HG03457 (cell line): Measurements from ENCODE around the gene TRPV6.

Experiments used
- ATAC-seq: cut with Tn5 transposase; IDR thresholded peaks from one replicate; pipeline ENCODE4 v1.9.1; 2021; ENCODE audit warnings: moderate number of reproducible peaks; ENCODE audit not compliant: unreplicated experiment

TRPV6 gene

DNA sequence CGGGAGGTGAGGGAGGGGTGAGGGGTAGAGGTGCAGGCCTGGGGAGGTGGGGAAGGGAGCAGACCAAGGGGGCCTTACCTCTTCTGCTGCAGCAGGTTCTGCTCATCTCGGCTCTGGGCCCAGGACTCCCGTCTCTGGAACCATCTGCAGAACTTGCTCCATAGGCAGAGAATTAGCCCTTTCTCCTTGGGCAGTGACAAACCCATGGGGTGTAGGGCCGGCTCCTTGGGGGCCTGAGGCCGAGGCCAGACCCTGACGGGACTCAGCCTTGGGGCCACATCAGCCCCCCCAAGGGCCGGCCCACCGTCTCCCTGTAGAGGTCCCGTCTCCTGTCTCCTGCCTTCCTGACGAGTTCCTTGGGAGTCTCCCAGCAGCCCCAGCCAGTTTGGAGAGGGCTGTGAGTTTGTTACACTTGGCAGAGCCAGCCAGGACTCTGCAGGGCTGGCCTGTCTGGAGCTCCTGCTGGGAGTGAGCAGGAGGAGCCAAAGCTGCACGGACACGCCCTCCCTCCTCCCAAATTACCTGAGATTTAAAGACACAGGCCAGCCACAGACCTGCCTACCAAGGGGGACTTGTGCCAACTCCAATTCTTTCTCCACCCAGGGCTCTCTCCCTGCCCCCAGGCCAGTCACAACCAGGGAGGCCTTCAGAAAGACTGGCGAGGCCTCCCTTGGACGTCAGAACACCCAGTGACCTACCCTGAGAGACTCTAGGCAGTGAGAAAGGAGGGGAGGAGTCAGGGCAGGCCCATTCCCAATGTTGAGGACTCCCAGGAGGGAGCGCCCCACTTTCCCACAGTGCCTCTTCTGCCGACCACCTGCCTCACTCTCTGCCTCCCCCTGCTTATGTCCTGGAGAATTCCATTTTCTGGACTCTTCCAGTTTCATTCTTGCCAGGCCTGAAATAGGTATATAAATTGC, at the start of gene TRPV6:
Gene TRPV6 (minus strand): TSS at position 435 of the 920 bp plus-strand sequence.
- no peak for ATAC-seq

DNA sequence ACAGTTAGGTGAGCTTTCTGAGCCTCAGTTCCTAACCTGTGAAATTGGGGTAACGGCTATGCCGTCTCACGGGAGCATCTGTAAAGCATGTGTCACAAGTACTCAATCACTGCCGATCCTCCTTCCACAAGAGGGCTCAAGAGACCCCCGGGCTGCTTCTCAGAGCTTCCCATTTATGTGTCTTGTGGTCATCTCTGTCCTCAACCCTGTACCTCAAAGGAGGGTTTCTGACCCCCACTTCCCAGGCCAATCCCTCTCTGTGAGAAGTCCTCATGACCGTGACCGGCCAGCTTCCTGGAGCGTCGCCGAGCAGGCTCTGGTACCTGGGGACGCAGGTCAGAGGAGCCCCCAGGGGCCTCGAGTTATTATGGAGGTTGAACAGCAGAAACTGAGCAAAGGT, 48.5 kb upstream of the TRPV6 start:
- no peak for ATAC-seq

DNA sequence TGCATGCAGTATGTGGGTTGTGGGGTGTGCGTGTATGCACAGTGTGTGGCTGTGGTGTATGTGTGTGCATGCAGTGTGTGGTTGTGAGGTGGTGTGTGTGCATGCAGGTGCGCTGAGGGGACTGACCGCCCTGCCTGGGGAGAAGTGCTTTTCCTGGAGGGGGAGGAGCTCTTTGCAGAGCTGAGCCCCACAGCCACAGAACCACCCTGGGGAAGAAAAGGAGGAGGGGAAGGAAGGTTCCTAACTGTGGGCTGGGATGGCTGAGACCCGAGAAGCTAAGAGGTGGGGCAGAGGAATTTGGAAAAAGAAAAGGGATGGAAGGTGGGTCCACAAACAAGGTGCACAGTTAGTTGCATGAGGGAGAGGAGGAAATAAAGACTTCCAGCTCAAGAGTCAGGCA, 48.1 kb upstream of the TRPV6 start, which contains the start of gene TRPV5:
Gene TRPV5 (minus strand): TSS at position 123 of the 400 bp plus-strand sequence. CDS start 287 bp downstream, outside the sequence.
- no peak for ATAC-seq

DNA sequence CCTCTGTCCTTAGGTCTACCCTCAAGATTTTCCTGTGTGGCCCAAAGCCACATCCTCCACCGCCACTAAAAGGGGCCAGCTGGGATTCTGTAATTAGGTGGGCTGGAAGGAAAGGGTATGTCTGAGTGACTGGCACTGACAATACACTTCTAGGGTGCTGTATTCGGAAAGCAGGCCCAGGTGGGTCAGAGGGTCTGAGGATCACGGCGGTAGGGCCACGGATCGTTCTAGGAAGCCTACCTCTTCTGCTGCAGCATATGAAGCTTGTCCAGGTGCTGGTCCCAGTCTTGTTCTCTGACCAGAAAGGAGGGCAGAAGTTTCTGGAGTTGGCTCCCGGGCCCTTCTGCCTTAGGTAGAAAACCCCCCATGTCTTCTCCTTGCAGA, 47.5 kb upstream of the TRPV6 start:
- ATAC-seq, result no peak

DNA sequence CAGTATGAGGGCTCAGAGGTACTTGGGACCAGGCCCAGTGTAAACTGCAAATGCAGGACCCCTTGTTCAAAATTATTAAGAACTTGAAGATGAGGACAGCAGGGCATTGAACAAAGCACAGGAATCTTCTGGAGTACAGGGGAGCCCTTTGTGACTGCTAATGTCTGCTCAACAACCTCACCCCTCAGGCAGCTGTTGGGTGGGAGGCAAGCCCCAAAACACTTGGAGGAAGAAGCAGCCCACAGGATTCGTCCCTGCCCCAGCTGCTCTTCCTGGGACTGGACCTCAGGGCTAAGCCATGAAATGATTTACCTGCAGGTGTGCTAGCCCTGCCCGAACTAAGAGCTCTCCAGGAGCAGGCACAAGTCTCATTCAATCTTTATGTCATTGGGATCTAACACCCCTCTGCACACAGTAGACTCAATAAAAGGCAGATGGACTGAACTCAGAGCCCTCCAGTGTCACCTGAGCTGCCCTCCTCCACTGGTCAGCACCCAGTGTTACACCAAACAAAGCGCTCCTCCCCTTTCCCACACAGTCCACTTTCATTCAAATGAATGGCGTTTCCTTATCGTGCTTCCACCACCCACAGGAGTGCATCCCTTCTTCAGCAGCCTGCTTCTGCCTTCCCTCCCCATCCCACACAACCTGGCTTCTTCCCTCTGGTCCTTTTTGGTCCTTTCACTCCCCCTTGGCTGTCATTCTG, 47.0 kb upstream of the TRPV6 start:
- ATAC-seq, result no peak

DNA sequence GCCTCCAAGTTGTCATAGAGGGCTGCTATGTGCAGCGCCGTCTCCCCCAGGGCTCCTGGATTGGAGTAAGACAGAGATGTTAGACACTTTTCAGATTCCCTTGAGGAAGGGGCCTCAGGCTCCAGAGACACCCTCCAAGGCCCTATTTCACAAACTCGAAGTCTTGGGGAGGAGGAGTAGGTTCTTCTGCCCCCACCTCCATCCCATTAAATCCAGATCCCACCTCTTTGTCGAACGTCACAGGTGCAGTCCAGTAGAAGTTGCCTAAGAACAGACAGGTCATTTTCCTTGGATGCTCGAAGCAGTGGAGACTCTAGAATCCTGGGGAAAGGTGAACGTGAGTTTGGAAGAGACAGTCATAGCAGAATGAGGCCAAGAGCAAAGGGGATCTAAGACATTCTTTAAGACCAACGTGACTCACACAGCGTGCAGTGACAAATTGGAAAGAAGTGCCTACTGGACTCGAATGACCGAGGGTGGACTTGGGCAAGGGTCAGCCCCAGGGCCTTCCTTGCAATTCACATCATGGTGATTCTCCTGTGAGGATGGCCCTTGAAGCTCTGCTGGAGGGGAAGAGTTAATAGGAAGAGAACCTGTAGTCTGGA, 44.7 kb upstream of the TRPV6 start:
- no peak for ATAC-seq

DNA sequence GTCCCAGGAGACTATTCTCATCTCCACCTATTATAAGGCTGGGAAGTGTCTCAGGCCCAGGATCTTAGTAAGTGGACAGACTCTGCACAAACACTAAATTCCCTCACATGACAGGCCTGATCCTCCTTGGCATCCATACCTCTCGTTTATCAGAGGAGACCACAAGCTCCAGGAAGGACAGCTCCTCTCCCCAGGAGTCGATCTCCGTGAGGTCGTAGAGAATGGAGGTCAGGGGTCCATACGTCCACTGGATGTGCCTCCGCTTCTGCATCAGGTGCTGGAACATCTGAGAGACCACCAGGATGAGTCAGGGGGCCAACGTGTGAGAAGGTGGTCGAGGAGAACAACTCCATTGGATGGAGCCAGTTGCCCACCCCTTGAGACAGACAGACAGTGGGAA, 42.4 kb upstream of the TRPV6 start:
- no peak for ATAC-seq

DNA sequence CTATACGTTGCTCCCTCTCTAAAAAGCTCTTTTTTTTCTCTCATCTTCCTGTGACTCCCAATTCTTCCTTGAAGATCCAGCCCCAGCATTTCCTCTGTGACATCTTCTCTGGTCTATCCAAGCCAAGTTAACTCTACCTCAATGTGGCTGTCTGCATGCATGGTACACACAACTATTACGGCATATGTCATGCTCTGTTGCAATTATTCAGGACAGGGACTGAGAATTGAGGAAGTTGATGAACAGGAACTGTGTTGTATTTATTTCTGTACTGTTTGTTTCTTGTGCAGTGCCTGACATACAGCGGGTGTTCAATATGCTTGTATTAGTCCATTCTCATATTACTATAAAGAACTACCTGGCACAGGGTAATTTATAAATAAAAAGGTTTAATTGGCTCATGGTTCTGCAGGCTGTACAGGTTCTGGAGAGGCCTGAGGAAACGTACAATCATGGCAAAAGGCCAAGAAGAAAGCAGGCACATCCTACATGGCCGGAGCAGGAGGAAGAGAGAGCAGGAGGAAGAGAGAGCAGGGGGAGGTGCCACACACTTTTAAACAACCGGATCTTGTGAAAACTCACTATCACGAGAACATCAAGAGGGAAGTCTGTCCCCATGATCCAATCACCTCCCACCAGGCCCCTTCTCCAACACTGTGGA, 41.7 kb upstream of the TRPV6 start:
- no peak for ATAC-seq

DNA sequence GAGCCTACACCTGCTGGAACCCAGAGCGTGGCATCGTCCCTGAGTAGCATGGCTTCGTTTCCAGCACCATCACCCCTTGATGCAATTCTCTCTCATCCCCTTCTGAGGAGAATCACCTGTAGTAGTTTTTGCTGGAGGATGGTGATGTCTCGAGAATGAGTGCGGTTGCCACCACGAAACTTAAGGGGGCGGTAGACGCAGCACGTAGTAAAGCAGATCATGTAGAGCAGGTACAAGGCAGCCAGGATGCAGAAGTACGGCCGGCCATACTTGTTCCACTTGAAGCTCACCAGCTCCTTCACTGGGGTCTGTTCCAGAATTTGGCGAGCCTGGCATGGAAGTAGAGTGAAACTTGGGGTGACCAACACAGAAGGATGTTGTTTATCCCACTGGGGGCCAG, 39.9 kb upstream of the TRPV6 start:
- no peak for ATAC-seq

DNA sequence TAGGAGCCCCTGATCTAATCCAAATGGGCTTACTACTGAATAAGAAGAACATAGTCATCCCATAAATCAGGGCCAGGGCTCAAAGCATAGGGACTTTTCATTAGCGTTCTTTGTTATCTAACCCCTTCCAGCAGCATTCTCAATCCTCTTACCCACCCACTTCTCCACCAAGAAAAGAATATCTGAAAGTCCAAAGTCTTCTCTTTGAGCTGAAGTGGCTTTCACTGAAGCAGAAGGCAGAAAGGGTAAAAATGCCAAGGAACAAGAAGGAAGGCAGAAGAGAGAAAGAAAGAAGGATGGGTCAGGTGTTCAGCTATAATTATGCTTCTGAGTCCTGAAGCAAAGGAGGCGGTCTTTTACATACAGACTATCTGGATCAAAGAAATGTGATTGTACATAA, 37.8 kb upstream of the TRPV6 start:
- ATAC-seq, result no peak

DNA sequence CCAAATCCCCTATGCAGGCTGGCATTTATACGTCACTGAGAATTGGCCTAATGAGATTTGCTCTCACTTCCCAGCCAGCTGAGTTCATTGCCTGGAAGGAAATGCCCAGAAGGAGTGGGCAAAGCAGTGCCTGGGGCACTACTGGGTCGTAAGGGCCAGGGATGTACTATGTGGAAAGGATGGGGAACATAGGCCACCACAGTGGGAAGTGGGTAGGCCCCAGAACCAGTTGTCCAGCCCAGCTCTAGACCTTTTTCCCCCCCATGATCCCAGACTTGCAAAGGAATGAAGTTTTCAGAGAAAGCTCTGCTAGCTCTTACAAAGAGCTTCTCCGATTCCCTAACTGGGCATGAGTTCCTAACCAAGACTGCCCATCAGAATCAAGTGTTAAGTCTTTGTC, 34.1 kb upstream of the TRPV6 start:
- no peak for ATAC-seq

DNA sequence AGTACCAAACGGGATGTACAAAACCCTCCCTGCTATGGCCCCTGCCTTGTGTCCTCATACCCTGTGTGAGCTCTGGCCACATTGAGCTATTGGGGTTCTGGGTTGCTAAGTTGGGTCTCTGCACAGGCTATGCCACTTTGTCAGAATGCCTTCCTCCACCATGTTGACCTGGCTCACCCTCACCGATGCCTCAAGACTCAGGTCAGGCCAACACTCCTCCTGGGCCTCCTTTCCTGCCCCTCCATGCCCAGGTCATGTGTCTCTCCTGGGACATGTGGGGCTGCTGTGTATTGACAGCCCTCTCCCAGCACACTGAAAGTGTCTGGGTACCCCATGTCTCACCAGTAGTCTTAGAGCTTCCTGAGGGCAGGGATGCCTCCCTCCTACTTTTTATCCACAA, 33.4 kb upstream of the TRPV6 start:
- ATAC-seq, result no peak

DNA sequence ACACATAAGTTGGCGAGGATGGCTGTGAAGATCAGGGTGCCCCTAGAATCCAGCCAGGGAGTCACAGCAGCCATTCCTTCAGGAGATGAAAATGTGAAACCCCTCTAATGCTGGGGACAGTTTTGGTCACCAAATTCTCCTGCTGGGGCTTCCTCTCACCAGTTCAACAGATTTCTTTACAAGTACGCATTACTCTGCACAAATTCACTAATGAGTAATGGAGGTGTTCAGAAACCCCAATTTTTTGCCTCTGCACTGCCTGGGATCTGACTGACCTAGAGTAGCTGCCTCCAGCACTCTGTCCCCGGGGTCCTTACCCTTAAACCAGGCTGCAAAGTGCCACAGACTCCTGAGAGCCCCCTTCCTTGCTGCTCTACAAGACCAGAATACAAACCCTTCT, 31.9 kb upstream of the TRPV6 start:
- ATAC-seq, result no peak

DNA sequence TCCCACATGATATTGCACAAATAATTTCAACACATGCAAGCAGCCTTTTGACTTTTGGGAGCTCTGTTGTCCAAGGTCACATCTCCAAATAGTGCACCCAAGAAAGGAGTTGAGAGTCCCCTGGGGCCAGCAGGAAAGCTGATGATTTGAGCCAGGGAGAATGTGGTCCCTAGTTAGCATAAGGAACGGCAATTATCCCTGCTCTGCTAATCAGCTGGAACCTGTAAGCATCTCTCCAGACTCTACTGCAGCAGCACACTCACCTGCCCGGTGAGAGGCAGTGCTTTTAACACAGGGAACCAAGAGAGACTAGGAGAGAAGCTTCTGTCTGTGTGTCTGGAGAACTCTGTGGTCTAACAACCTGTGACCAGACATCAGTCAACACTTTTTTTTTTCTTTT, 31.0 kb upstream of the TRPV6 start:
- no peak for ATAC-seq

DNA sequence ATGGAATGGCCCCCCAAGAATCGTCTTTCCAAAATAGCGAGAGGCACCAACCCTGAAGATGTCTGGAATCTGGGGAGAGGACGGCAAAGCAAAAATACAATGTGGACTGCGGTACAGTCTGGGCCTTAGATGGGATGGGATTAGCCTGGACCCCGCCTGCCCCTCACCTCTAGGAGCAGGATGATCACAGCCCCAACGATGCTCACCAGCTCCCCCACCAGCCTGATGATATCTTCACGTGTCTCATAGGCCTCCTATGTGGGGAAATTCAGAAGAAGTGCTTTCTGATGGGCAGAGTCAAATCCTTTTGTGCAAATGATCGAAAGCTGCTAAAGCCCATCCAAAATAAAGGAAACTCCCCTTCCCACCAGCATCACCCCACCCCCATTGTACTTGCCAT, 29.8 kb upstream of the TRPV6 start:
- ATAC-seq, result no peak

DNA sequence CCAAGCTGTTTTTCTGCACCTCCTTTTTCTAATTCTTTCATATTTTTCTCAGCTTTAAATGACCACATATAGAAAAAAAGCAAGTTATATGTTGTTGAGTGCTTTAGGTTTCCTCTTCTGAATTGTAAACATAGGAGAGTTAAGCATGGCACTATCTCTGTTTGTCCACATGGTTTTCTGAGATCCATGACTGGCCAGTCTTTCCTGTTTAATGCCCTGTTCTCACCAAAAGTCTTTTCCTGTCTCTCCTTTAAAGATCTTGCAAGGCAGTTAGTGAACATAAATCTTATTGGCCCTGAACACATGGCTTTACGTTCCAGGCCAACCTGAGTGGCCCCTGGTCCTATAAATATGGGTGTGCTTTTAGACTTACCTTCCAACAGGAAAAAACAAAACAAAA, 28.6 kb upstream of the TRPV6 start:
- no peak for ATAC-seq

DNA sequence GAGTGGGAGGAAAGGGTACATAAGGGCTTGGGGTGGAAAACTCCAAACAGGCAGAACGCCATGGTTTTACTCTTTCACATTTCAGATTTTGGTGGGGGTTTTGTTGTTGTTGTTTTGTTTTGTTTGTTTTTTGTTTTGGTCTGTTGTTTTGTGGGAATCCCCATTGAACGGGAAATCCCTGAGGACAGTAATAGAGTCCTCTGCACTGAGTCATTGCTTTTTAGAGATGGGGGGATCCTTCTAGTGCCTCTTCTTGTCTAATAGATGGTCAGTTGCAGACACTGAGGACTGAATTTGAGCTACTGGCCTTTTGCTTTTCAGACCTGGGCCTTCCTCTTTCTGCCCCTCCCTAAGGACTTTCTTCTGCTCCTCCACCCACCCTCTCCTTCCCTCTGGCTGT, 28.0 kb upstream of the TRPV6 start:
- ATAC-seq, result no peak

DNA sequence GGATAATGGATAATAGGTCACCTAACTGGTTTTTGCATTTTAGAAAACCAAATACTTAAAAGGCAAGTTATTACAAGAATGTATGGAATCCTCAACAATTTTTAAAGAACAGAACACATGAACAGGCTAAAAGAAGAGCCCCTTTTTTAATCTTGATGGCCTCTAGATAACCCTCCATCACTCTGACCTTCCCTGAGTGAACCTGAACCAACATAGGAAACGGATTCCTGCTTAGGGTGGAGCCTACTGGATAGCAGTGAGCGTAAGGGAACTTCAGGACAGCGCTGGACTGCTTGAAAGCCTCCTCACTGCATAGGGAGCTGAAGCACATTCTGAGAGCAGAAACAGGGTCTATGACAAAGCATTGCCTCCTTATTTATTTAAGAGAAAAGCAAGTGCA, 27.5 kb upstream of the TRPV6 start:
- no peak for ATAC-seq

DNA sequence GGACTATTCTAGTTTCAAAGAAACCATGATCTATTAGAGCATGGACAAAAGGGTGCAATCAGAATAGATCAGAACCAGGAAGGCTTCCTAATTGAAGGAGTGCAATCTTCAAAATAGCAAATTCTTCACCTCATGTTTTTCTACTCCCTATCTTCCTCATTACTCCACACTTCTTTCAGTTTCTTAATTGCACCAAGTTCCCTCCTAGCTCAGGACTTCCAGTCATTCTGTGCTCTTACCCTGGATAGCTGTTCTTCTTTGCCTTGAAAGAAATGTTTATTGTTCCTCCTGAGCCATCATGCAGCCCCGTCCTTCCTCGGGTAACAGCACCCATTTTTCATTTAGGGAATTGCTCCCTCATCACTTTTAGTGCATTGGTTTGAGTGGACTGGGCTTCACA, 24.9 kb upstream of the TRPV6 start:
- ATAC-seq, result no peak

DNA sequence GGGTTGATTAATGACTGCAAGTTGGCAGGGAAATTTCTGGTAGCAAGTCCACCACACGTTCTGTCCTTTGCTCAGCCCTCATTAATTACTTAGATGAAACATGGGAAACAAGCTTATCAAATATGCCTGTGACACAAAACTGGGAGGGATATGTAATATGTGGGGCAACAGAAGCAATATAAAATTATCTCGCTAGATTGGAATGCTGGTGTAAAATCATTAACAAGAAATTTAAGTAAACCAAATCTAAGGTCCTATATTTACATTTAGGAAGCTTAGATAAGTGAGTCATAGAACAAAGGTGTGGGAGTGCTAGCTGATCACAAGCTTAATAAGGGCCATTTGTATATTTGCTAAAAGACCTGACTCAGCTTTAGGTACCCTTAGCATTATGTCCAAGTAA, 24.5 kb upstream of the TRPV6 start:
- no peak for ATAC-seq
